Vagina (tissue), 2 donors: ENCODE data around the gene TOMM5. TPM values are rescaled to one million over a fixed set of nuclear protein-coding genes. Genes with fewer than 3 reads are reported as not detected.

Experiments
- DNase-seq, 2 donors: peaks; one replicate each; pipeline ENCODE4 v3.0.0-alpha.2; 2017; ENCODE audit errors: extremely low spot score in 2 of 2
- H3K27ac ChIP-seq: fragments of 200-600 bp; sonication (generic); one replicate; pipeline ENCODE4 v1.5.1; 2019
- H3K27me3 ChIP-seq: fragments of 200-600 bp; sonication (generic); one replicate; pipeline ENCODE4 v1.5.1; 2019
- H3K36me3 ChIP-seq, 2 donors: fragments of 200-600 bp; sonication (generic); one replicate each; pipeline ENCODE4 v1.5.1; 2017 to 2019
- H3K4me1 ChIP-seq: fragments of 200-600 bp; sonication (generic); one replicate; pipeline ENCODE4 v1.5.1; 2019
- H3K4me3 ChIP-seq, 2 donors: fragments of 200-600 bp; sonication (generic); 1 replicate in 1 of 2; 2 replicates in 1 of 2; pipeline ENCODE4 v1.5.1; 2016 to 2019
- H3K9me3 ChIP-seq: fragments of 200-600 bp; sonication (generic); one replicate; pipeline ENCODE4 v1.5.1; 2019
- POLR2A ChIP-seq, 2 donors: fragments of 450-650 bp; IDR thresholded peaks; one replicate each; pipeline ENCODE4 v1.6.1; 2017; ENCODE audit warnings: antibody characterized with exemption in 2 of 2, mild to moderate bottlenecking in 2 of 2, moderate library complexity in 2 of 2
- POLR2AphosphoS5 ChIP-seq, 2 donors: sonication (generic); formaldehyde crosslinking; IDR thresholded peaks; one replicate each; pipeline ENCODE4 v1.9.0; 2017; ENCODE audit warnings: antibody characterized with exemption in 2 of 2, mild to moderate bottlenecking in 2 of 2, low read depth in 1 of 2; ENCODE audit not compliant: insufficient read depth in 1 of 2
- intact Hi-C: fragments of 100-400 bp; cut with DNase I; formaldehyde crosslinking; loops from one replicate; pipeline ENCODE4 v1.15.1; 2023
- total RNA-seq: library from RNA; depleted of rRNA; stranded (reverse); fragments of >200 nt; gene quantifications from one replicate; pipeline ENCODE4 v1.2.3, GENCODE V29; 2016
- TF ChIP-seq, protein P1 (sequence below), 3 experiments: fragments of 450-650 bp in 2 of 3; fragments of 200-600 bp in 1 of 3; sonication (generic) in 1 of 3; IDR thresholded peaks; one replicate each; pipeline ENCODE4 v1.5.1; 2017 to 2019; ENCODE audit warnings: antibody characterized with exemption in 3 of 3, mild to moderate bottlenecking in 2 of 3, moderate library complexity in 2 of 3

TOMM5 gene
- total RNA-seq, 1 donor from 2014 or later, result 70.7 TPM

DNA sequence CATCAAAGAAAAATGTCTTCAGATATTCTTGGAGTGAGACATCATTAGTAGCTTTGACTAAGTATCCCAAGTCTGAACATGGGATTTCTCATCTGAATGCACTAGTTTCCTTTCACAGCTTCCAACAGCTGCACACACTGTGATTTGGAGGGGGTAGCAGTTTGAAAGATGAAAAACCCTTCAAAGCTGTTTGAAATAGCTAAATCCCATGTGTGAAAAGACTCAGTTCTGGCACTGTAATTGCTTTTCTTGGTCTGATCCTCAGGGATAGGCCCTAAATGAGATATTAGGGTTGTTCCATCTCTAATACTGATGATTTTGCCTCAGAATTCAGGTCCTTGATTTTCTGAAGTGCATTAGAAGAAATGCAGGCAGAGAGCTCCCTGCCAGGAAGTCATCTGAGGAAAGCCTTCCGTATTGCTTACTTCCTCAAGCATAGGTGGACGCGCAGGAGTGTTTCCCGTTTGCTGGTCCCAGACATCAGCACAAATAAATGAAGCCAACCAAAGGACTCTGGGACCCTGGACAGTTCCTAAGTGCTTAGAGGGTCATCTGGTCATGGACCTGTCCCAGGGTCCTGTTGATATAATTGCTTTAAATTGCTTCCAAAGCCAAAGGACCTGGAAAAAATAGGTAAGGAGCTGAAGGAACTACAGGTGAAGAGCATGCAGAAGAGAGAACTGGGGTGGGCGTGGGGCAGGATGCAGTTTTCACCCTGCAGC is 32.8 kb upstream of the TOMM5 start:
- no peaks in the 10 kb centered on the region for H3K36me3 ChIP-seq
- DNase-seq, result no peak
- no peaks in the 10 kb centered on the region for H3K4me1 ChIP-seq
- intact Hi-C loops, result no loop called here
- no peaks in the 10 kb centered on the region for H3K9me3 ChIP-seq
- H3K27me3 ChIP-seq, result no peaks in the 10 kb centered on the region
- TF ChIP-seq, protein P1, sequence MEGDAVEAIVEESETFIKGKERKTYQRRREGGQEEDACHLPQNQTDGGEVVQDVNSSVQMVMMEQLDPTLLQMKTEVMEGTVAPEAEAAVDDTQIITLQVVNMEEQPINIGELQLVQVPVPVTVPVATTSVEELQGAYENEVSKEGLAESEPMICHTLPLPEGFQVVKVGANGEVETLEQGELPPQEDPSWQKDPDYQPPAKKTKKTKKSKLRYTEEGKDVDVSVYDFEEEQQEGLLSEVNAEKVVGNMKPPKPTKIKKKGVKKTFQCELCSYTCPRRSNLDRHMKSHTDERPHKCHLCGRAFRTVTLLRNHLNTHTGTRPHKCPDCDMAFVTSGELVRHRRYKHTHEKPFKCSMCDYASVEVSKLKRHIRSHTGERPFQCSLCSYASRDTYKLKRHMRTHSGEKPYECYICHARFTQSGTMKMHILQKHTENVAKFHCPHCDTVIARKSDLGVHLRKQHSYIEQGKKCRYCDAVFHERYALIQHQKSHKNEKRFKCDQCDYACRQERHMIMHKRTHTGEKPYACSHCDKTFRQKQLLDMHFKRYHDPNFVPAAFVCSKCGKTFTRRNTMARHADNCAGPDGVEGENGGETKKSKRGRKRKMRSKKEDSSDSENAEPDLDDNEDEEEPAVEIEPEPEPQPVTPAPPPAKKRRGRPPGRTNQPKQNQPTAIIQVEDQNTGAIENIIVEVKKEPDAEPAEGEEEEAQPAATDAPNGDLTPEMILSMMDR (IDR thresholded peaks at IDR 0.05), result no peak
- TF ChIP-seq POLR2A (IDR thresholded peaks at IDR 0.05), result no peak
- no peak overlapping the region for H3K27ac ChIP-seq
- H3K4me3 ChIP-seq, result no peak overlapping the region

DNA sequence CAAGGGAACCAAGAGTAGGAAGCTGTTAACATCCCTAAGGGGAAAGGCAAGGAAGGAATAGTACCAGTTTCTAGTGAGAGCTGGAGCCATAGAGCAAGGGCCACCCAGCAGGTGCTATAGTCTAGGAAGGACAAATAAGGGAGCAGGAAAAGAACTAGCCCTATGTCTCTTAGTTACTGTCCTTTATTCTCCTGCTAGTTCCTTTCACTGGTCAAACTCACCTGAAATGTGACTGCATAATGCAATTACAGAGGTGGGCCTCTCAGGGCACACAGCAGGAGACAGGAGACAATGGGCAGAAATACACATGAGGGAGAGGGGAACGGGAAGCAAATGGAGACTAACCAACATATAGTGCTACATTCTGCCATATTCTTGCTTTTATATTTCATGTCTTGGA is 31.7 kb upstream of the TOMM5 start:
- Histone ChIP-seq H3K9me3 (no peaks in the 10 kb centered on the region), H3K4me1 (no peaks in the 10 kb centered on the region), H3K27me3 (no peaks in the 10 kb centered on the region), H3K36me3 (no peaks in the 10 kb centered on the region), H3K27ac (no peak overlapping the region), H3K4me3 (no peak overlapping the region)
- intact Hi-C loops, result no loop called here
- TF ChIP-seq, protein P1 (IDR thresholded peaks at IDR 0.05), result no peak
- TF ChIP-seq POLR2AphosphoS5 (IDR thresholded peaks at IDR 0.05; ENCODE audit: insufficient read depth in 1 of 2, low read depth in 1 of 2) (no peak), POLR2A (IDR thresholded peaks at IDR 0.05) (no peak)
- DNase-seq, result no peak

DNA sequence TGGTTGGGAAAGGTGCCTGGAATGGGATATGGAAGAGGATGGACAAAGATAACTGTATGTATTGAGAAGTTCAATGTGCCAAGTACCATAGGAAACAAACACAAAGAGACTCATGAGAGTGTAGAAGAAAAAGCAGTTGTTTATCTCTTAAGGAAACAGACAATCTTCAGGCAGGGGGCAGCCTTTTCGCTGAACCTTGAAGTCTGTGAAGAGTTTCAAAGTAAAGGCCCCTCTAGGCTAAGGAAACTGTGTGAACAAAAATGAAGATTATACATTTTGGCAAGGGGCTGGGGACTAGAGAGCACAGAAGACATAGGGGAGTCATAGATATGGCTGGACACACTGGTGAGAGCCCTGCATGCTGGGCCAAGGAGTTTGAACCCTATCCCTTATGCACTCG is 30.9 kb upstream of the TOMM5 start:
- no peaks in the 10 kb centered on the region for H3K27me3 ChIP-seq
- no peaks in the 10 kb centered on the region for H3K9me3 ChIP-seq
- intact Hi-C loops, result no loop called here
- no peaks in the 10 kb centered on the region for H3K4me1 ChIP-seq
- H3K4me3 ChIP-seq, result no peak overlapping the region
- H3K36me3 ChIP-seq, result no peaks in the 10 kb centered on the region
- no peak overlapping the region for H3K27ac ChIP-seq
- TF ChIP-seq POLR2AphosphoS5 (IDR thresholded peaks at IDR 0.05; ENCODE audit: insufficient read depth in 1 of 2, low read depth in 1 of 2) (no peak), POLR2A (IDR thresholded peaks at IDR 0.05) (no peak)
- TF ChIP-seq, protein P1 (IDR thresholded peaks at IDR 0.05), result no peak
- no peak for DNase-seq

DNA sequence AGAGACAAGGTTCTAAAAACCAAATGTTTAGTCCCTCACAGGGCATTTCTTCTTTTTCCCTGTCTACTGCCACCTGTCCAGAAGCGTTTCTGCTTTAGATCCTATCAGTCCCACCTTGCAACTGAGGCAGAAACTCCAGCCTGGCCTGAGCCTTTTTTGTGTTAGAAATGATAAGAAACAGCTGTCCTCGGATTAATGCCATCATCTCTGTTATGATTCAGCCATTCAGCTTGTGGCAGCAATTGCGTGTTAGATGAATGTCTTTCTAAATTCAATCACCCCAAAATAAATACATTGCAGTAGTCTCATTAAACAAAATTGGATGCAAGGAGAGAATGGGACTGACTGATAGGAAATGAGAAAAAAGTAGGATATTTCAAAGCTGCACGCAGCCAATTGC is 30.1 kb upstream of the TOMM5 start:
- Histone ChIP-seq H3K4me1 (no peaks in the 10 kb centered on the region), H3K4me3 (no peak overlapping the region), H3K27me3 (no peaks in the 10 kb centered on the region), H3K9me3 (no peaks in the 10 kb centered on the region), H3K36me3 (no peaks in the 10 kb centered on the region), H3K27ac (no peak overlapping the region)
- TF ChIP-seq, protein P1 (IDR thresholded peaks at IDR 0.05), result no peak
- TF ChIP-seq POLR2AphosphoS5 (IDR thresholded peaks at IDR 0.05; ENCODE audit: insufficient read depth in 1 of 2, low read depth in 1 of 2) (no peak), POLR2A (IDR thresholded peaks at IDR 0.05) (no peak)
- intact Hi-C loops, result no loop called here
- no peak for DNase-seq

DNA sequence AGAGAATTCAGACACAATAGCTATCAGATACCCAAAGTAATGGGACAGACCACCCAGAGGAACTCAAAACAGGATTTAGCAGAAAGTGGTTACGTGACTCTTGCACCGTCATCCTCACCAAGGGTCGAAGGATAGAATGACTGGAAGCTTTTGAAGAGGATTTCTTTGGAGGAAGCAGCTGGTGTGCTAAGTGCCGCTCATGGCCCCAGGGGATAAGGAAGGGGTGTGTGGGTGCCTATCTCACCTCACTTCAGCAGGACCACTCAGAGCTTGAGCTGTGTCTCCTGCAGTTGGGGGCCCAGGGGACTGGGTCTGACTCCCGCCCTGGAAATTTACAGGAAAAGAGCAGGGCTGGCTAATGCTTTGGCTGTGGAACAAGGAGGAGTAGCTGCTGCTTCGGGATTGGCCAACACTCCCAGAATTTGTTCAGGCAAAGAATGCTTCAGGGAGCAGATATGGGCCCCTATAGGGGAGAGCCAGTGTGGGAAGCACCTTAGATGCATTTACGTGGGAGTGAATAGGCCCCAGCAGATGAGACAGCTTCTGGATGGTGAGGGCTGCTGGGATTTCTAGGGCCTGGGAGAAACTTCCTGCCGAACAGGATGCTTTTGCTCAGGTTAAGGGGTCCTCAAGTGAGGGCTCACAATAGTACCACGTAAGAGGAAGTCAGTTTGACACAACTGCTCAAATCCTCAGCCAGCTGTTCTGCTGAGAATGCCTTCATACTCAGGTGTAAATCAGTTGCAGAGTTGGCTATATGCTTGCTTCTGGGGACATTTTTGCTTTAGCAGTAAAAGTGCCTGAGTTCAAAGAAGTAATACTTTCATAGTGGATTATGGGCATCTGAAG is 29.1 kb upstream of the TOMM5 start:
- DNase-seq, result no peak
- TF ChIP-seq, protein P1 (IDR thresholded peaks at IDR 0.05), result no peak
- TF ChIP-seq POLR2AphosphoS5 (IDR thresholded peaks at IDR 0.05; ENCODE audit: insufficient read depth in 1 of 2, low read depth in 1 of 2), result no peak
- TF ChIP-seq POLR2A (IDR thresholded peaks at IDR 0.05), result no peak
- intact Hi-C loops, result no loop called here
- H3K27ac ChIP-seq, result no peak overlapping the region
- H3K36me3 ChIP-seq, result no peaks in the 10 kb centered on the region
- H3K9me3 ChIP-seq, result no peaks in the 10 kb centered on the region
- H3K27me3 ChIP-seq, result no peaks in the 10 kb centered on the region
- no peak overlapping the region for H3K4me3 ChIP-seq
- H3K4me1 ChIP-seq, result no peaks in the 10 kb centered on the region
